GM12878 (cell line): ENCODE data around the gene GAS2. TPM values are rescaled to one million over a fixed set of nuclear protein-coding genes. Genes with fewer than 3 reads are reported as not detected.
A peak's percentile ranks its signal among the peaks of the same experiment; 100 is the strongest.

Experiments
- ATAC-seq: fragments of 200-7000 bp; cut with Tn5 transposase; 3 replicates; pipeline ENCODE4 v1.9.1; 2020; ENCODE audit warnings: mild to moderate bottlenecking, moderate library complexity
- BruUV-seq: library from RNA; stranded (reverse); fragments of 400-500 nt; replicated peaks from 2 replicates; lab custom pipeline; 2021; lab: Mats Ljungman, UMichigan
- CTCF ChIA-PET: fragments of 300-600 bp; sonication (Branson Sonifier 250); formaldehyde crosslinking; extraction: SDS; loops from one replicate; lab custom pipeline; 2021; ENCODE audit warnings: inconsistent platforms; lab: Yijun Ruan, JAX
- POLR2A ChIA-PET: fragments of 350-600 bp; formaldehyde crosslinking; extraction: SDS; loops from one replicate; lab custom pipeline; 2021; ENCODE audit warnings: inconsistent platforms; lab: Charles Lee
- RAD21 ChIA-PET: fragments of 300-600 bp; sonication (Branson Sonifier 250); formaldehyde crosslinking; loops from one replicate; lab custom pipeline; 2023; ENCODE audit warnings: antibody characterized with exemption; ENCODE audit not compliant: unreplicated experiment; lab: Charles Lee
- SMC1A ChIA-PET: fragments of 300-600 bp; sonication (Branson Sonifier 250); formaldehyde crosslinking; loops from one replicate; lab custom pipeline; 2023; ENCODE audit not compliant: unreplicated experiment, uncharacterized antibody; lab: Charles Lee
- DNase-seq: peaks from one replicate; pipeline ENCODE4 v3.0.0-alpha.2; 2011; ENCODE audit warnings: low read depth, low spot score
- FAIRE-seq: peaks from 3 replicates; lab custom pipeline; 2011; peaks lifted over from hg19 to GRCh38; lab: Jason Lieb, UNC
- H2AFZ ChIP-seq: 2 replicates; pipeline ENCODE4 v1.6.0; 2011; ENCODE audit warnings: low read depth, low read length, control low read depth; ENCODE audit not compliant: control insufficient read depth
- H3K27ac ChIP-seq: 2 replicates; pipeline ENCODE4 v1.5.1; 2011; ENCODE audit warnings: control low read depth; ENCODE audit not compliant: control insufficient read depth, insufficient read depth
- H3K27me3 ChIP-seq, 2 experiments: replicated peaks in 1 of 2; 2 replicates each; pipeline versions ENCODE4 v1.6.0 to v1.6.1; 2011; ENCODE audit warnings: low read length in 1 of 2; ENCODE audit not compliant: control insufficient read depth in 2 of 2, insufficient read depth in 2 of 2
- H3K36me3 ChIP-seq, 2 experiments: 2 replicates each; pipeline ENCODE4 v1.5.1; 2011; ENCODE audit warnings: low read length in 1 of 2; ENCODE audit not compliant: control insufficient read depth in 2 of 2, insufficient read depth in 2 of 2
- H3K4me1 ChIP-seq: 2 replicates; pipeline ENCODE4 v1.6.1; 2011; ENCODE audit warnings: mild to moderate bottlenecking, low read length, moderate library complexity, mixed read lengths; ENCODE audit not compliant: control insufficient read depth, insufficient read depth
- H3K4me2 ChIP-seq: 2 replicates; pipeline ENCODE4 v1.6.0; 2011; ENCODE audit warnings: control low read depth; ENCODE audit not compliant: control insufficient read depth, insufficient read depth
- H3K4me3 ChIP-seq: fragments of 200-600 bp; sonication (generic); 2 replicates; pipeline ENCODE4 v1.5.1; 2016
- H3K79me2 ChIP-seq: 2 replicates; pipeline ENCODE4 v1.6.0; 2011; ENCODE audit warnings: low read length; ENCODE audit not compliant: control insufficient read depth, insufficient read depth
- H3K9ac ChIP-seq: 2 replicates; pipeline ENCODE4 v1.8.0; 2011; ENCODE audit warnings: low read length, control low read depth, mixed read lengths; ENCODE audit not compliant: control insufficient read depth, insufficient read depth
- H3K9me3 ChIP-seq: replicated peaks from 3 replicates; pipeline ENCODE4 v1.5.1; 2011; ENCODE audit warnings: mild to moderate bottlenecking, low read length; ENCODE audit not compliant: control insufficient read depth, insufficient read depth
- H4K20me1 ChIP-seq: 2 replicates; pipeline ENCODE4 v1.6.0; 2011; ENCODE audit not compliant: control insufficient read depth, insufficient read depth
- BMI1 ChIP-seq: fragments of 450-650 bp; IDR thresholded peaks from 2 replicates; pipeline ENCODE4 v1.6.1; 2016; ENCODE audit warnings: mild to moderate bottlenecking, moderate library complexity, borderline replicate concordance
- CREB1 ChIP-seq: IDR thresholded peaks from 2 replicates; pipeline ENCODE4 v1.6.1; 2012; ENCODE audit warnings: low read depth, mild to moderate bottlenecking, inconsistent platforms
- DPF2 ChIP-seq: fragments of 450-650 bp; IDR thresholded peaks from 2 replicates; pipeline ENCODE4 v1.6.1; 2017; ENCODE audit warnings: mild to moderate bottlenecking
- GATAD2B ChIP-seq: fragments of 450-650 bp; conservative IDR thresholded peaks from 2 replicates; pipeline ENCODE4 v1.6.1; 2017; ENCODE audit warnings: low read depth, mild to moderate bottlenecking, moderate library complexity
- HDAC2 ChIP-seq: fragments of 200-600 bp; sonication (generic); IDR thresholded peaks from 2 replicates; pipeline ENCODE4 v1.6.1; 2017
- IKZF1 ChIP-seq: fragments of 450-650 bp; conservative IDR thresholded peaks from 2 replicates; pipeline ENCODE4 v1.6.1; 2017; ENCODE audit warnings: antibody characterized with exemption, mild to moderate bottlenecking
- IKZF2 ChIP-seq, 2 experiments: fragments of 450-650 bp; IDR thresholded peaks; 2 replicates each; pipeline ENCODE4 v1.6.1; 2017; ENCODE audit warnings: mild to moderate bottlenecking in 2 of 2, moderate library complexity in 2 of 2
- KAT2A ChIP-seq: conservative IDR thresholded peaks from 2 replicates; pipeline ENCODE4 v1.6.1; 2011; ENCODE audit warnings: low read depth, low read length; ENCODE audit not compliant: control insufficient read depth
- KDM1A ChIP-seq: fragments of 200-600 bp; sonication (generic); IDR thresholded peaks from 2 replicates; pipeline ENCODE4 v1.6.1; 2016; ENCODE audit warnings: borderline replicate concordance
- MEF2B ChIP-seq: fragments of 450-650 bp; IDR thresholded peaks from 2 replicates; pipeline ENCODE4 v1.6.1; 2018; ENCODE audit warnings: mild to moderate bottlenecking, moderate library complexity; ENCODE audit not compliant: partially characterized antibody, poor library complexity, severe bottlenecking
- PAX8 ChIP-seq: fragments of 450-650 bp; IDR thresholded peaks from 2 replicates; pipeline ENCODE4 v1.6.1; 2017; ENCODE audit warnings: mild to moderate bottlenecking, moderate library complexity
- RFX5 ChIP-seq: IDR thresholded peaks from 2 replicates; pipeline ENCODE4 v1.6.1; 2011; ENCODE audit warnings: low read depth, low read length, improper control_type of control experiment
- SPI1 ChIP-seq: IDR thresholded peaks from 2 replicates; pipeline ENCODE4 v1.6.1; 2011; ENCODE audit warnings: low read depth, mild to moderate bottlenecking, low read length, moderate library complexity, borderline replicate concordance; ENCODE audit not compliant: insufficient read depth
- TCF3 ChIP-seq: IDR thresholded peaks from 2 replicates; pipeline ENCODE4 v1.6.1; 2012; ENCODE audit warnings: low read depth, mild to moderate bottlenecking, low read length, borderline replicate concordance; ENCODE audit not compliant: insufficient read depth
- ZNF217 ChIP-seq: fragments of 450-650 bp; IDR thresholded peaks from 2 replicates; pipeline ENCODE4 v1.6.1; 2017; ENCODE audit warnings: antibody characterized with exemption, mild to moderate bottlenecking
- WGBS: methylation state at CpG from one replicate; pipeline ENCODE4 v1.1.6; 2016; ENCODE audit warnings: low lambda C conversion rate; ENCODE audit not compliant: insufficient replicate concordance, insufficient coverage; ENCODE audit errors: missing lambda C conversion rate; 5-methylcytosine and 5-hydroxymethylcytosine counted together
- in situ Hi-C: fragments of 300-500 bp; cut with MboI; formaldehyde crosslinking; loops from 9 replicates; pipeline ENCODE4 v1.14.3; 2018; ENCODE audit warnings: mixed read lengths
- intact Hi-C: fragments of 100-400 bp; cut with micrococcal nuclease; formaldehyde crosslinking; loops from one replicate; pipeline ENCODE4 v1.14.2; 2022; ENCODE audit not compliant: unreplicated experiment
- polyA plus RNA-seq, 11 experiments: library from polyadenylated mRNA; depleted of rRNA in 4 of 11; unstranded in 6 of 11; stranded (reverse) in 5 of 11; fragments of >200 nt; fragmentation: Nextera tagmentation in 4 of 11; fragmentation: Illumina TruSeq in 1 of 11; extraction: Ambion mirVana in 4 of 11; extraction: Trizol in 1 of 11; gene quantifications; 1 replicate in 1 of 11; 2 replicates in 10 of 11; pipeline versions ENCODE4 v1.2.1 to v1.2.3, GENCODE V29; 2011 to 2016; ENCODE audit warnings: inconsistent platforms in 2 of 11, missing spikeins in 2 of 11, low read depth in 1 of 11
- total RNA-seq, 4 experiments: library from RNA; depleted of rRNA in 3 of 4; stranded (reverse); fragments of >200 nt in 3 of 4; fragmentation: Illumina TruSeq in 1 of 4; extraction: Trizol in 1 of 4; gene quantifications; 2 replicates each; pipeline versions ENCODE4 v1.2.1 to v1.2.3, GENCODE V29; 2013 to 2021
- TF ChIP-seq, protein P1 (sequence below): fragments of 450-650 bp; IDR thresholded peaks from 2 replicates; pipeline ENCODE4 v1.6.1; 2017; ENCODE audit warnings: mild to moderate bottlenecking, moderate library complexity
- TF ChIP-seq, protein P2 (sequence below): fragments of 450-650 bp; IDR thresholded peaks from 2 replicates; pipeline ENCODE4 v1.6.1; 2017; ENCODE audit warnings: borderline replicate concordance
- TF ChIP-seq, protein P3 (sequence below): fragments of 450-650 bp; IDR thresholded peaks from 2 replicates; pipeline ENCODE4 v1.6.1; 2017; ENCODE audit warnings: mild to moderate bottlenecking, low read depth, inconsistent platforms; ENCODE audit not compliant: poor library complexity, severe bottlenecking

The GAS2 gene
- total and polyA plus RNA-seq, 10 of the 15 experiments (the other 5 are each of a cell fraction or from before 2014, with no cell fraction given): 16.4 to 81.4 (median 26.2) TPM

DNA sequence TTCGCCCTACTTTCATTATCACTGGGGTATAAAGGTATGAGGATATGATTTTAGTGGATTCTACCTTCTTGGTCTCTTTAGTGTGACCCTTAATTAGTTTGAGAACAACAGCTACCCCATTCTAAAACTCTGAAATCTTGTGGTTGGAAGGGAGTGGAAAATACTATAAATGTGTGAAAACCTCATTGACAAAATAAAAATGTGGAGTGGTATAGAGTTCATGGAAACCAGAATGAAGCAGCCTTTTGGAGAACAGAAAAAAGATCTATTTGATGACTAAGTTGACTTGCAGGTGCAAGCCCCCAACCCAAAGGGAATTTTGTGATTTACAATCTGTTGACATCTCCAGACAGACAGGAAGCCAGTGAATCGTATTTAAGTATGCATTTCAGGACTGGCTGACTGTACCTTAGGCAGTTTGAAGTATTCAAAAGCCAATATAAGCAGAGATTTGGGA, 75.8 kb downstream of the GAS2 start:
- H3K79me2 ChIP-seq: no peaks in the 10 kb centered on the region
- H3K27me3 ChIP-seq: no peaks in the 10 kb centered on the region
- ChIA-PET SMC1A (interaction anchor here (0.9 to 2.1 kb wide), 6 partner anchors 9 to 64 kb away, joined by 3 to 6 read pairs (median 4); no protein-coding TSS in a partner anchor), POLR2A (no interaction called here), CTCF (interaction anchor here (1.1 to 1.4 kb wide), 3 partner anchors 11 to 64 kb away, joined by 4 read pairs; no protein-coding TSS in a partner anchor), RAD21 (interaction anchor here (0.8 to 2.9 kb wide), 5 partner anchors 12 to 71 kb away, joined by 3 to 14 read pairs (median 6); no protein-coding TSS in a partner anchor)
- no peak overlapping the region for H2AFZ ChIP-seq
- DNase-seq (no peak), ATAC-seq (peak; percentile 90), FAIRE-seq (no peak)
- H3K4me2 ChIP-seq: no peak overlapping the region
- no peaks in the 10 kb centered on the region for H3K4me1 ChIP-seq
- BruUV-seq: no TSS peak
- intact Hi-C loops (no loop called here), in situ Hi-C loops (no loop called here)
- H3K9me3 ChIP-seq: no peaks in the 10 kb centered on the region
- 0% methylated on average over 2 of the region's 2 CpGs for WGBS
- no peaks in the 10 kb centered on the region for H4K20me1 ChIP-seq
- no peak overlapping the region for H3K9ac ChIP-seq
- H3K27ac ChIP-seq: no peak overlapping the region
- no peak overlapping the region for H3K4me3 ChIP-seq
- H3K36me3 ChIP-seq: no peaks in the 10 kb centered on the region
- TF ChIP-seq, protein P1, sequence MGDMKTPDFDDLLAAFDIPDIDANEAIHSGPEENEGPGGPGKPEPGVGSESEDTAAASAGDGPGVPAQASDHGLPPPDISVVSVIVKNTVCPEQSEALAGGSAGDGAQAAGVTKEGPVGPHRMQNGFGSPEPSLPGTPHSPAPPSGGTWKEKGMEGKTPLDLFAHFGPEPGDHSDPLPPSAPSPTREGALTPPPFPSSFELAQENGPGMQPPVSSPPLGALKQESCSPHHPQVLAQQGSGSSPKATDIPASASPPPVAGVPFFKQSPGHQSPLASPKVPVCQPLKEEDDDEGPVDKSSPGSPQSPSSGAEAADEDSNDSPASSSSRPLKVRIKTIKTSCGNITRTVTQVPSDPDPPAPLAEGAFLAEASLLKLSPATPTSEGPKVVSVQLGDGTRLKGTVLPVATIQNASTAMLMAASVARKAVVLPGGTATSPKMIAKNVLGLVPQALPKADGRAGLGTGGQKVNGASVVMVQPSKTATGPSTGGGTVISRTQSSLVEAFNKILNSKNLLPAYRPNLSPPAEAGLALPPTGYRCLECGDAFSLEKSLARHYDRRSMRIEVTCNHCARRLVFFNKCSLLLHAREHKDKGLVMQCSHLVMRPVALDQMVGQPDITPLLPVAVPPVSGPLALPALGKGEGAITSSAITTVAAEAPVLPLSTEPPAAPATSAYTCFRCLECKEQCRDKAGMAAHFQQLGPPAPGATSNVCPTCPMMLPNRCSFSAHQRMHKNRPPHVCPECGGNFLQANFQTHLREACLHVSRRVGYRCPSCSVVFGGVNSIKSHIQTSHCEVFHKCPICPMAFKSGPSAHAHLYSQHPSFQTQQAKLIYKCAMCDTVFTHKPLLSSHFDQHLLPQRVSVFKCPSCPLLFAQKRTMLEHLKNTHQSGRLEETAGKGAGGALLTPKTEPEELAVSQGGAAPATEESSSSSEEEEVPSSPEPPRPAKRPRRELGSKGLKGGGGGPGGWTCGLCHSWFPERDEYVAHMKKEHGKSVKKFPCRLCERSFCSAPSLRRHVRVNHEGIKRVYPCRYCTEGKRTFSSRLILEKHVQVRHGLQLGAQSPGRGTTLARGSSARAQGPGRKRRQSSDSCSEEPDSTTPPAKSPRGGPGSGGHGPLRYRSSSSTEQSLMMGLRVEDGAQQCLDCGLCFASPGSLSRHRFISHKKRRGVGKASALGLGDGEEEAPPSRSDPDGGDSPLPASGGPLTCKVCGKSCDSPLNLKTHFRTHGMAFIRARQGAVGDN: no peak
- peak; percentile 92 for TF ChIP-seq IKZF2 (IDR thresholded peaks at IDR 0.05)
- peak; percentile 48; the same call in 1 of the 2 replicates for TF ChIP-seq BMI1
- TF ChIP-seq KAT2A: no peak
- no peak for TF ChIP-seq PAX8
- TF ChIP-seq TCF3: no peak
- TF ChIP-seq KDM1A: no peak
- TF ChIP-seq MEF2B: no peak
- TF ChIP-seq, protein P2, sequence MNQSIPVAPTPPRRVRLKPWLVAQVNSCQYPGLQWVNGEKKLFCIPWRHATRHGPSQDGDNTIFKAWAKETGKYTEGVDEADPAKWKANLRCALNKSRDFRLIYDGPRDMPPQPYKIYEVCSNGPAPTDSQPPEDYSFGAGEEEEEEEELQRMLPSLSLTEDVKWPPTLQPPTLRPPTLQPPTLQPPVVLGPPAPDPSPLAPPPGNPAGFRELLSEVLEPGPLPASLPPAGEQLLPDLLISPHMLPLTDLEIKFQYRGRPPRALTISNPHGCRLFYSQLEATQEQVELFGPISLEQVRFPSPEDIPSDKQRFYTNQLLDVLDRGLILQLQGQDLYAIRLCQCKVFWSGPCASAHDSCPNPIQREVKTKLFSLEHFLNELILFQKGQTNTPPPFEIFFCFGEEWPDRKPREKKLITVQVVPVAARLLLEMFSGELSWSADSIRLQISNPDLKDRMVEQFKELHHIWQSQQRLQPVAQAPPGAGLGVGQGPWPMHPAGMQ: no peak
- TF ChIP-seq ZNF217: no peak
- TF ChIP-seq, protein P3, sequence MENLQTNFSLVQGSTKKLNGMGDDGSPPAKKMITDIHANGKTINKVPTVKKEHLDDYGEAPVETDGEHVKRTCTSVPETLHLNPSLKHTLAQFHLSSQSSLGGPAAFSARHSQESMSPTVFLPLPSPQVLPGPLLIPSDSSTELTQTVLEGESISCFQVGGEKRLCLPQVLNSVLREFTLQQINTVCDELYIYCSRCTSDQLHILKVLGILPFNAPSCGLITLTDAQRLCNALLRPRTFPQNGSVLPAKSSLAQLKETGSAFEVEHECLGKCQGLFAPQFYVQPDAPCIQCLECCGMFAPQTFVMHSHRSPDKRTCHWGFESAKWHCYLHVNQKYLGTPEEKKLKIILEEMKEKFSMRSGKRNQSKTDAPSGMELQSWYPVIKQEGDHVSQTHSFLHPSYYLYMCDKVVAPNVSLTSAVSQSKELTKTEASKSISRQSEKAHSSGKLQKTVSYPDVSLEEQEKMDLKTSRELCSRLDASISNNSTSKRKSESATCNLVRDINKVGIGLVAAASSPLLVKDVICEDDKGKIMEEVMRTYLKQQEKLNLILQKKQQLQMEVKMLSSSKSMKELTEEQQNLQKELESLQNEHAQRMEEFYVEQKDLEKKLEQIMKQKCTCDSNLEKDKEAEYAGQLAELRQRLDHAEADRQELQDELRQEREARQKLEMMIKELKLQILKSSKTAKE: peak; percentile 62
- TF ChIP-seq CREB1: no peak
- TF ChIP-seq GATAD2B: 0 out of 2 replicates have a peak, but pooled peaks have one; percentile 34
- peak; percentile 88 for TF ChIP-seq IKZF1
- no peak for TF ChIP-seq RFX5
- TF ChIP-seq SPI1: no peak
- TF ChIP-seq HDAC2: no peak
- TF ChIP-seq DPF2: peak; percentile 84; the same call in 1 of the 2 replicates
